ENCODE measurements around the gene BCAS3.

Gene BCAS3

DNA sequence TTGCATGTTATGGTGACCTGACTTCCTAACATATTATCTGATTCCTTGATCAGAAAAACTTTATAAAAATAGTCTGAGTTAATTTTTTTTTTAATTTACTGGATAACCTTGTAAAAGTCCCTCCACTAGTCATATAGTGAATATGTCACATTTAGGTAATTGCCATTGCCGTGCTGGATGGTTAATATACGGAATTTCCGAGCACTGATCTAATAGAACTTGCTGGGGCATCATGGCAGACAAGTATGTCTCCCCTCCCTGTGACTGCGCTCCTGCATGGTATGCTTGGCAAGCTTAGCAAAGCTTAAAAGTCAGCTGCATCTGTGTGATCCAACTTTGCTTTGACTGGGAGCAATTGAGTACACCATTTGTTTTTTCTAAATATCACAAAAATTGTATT is 482.6 kb downstream of the BCAS3 start:
- WGBS, 2 experiments = 93 to 97% methylated on average over 4 of the region's 4 CpGs
- peaks cover 18% of the 10 kb centered on the region for H3K4me1 ChIP-seq (ENCODE audit: control insufficient read depth, insufficient read depth, low read length)
- H3K27ac ChIP-seq (ENCODE audit: insufficient read depth, low read depth, low read length, poor library complexity, severe bottlenecking) = no peak overlapping the region
- no peak overlapping the region for H3K4me3 ChIP-seq (ENCODE audit: insufficient read depth, low read depth, low read length)
- no peaks in the 10 kb centered on the region for H3K27me3 ChIP-seq (ENCODE audit: control insufficient read depth, insufficient read depth, low read length, poor library complexity, severe bottlenecking)
- no peaks in the 10 kb centered on the region for H3K9me3 ChIP-seq (ENCODE audit: control insufficient read depth, low read length)
- H3K36me3 ChIP-seq (ENCODE audit: control insufficient read depth, insufficient read depth, low read length) = no peaks in the 10 kb centered on the region

- peaks cover 18% of the 10 kb centered on the region for H3K4me1 ChIP-seq (ENCODE audit: control insufficient read depth, insufficient read depth, low read length)
- WGBS, 2 experiments = 50 to 67% methylated on average over 1 of the region's 2 CpGs
- no peaks in the 10 kb centered on the region for H3K9me3 ChIP-seq (ENCODE audit: control insufficient read depth, low read length)
- H3K36me3 ChIP-seq (ENCODE audit: control insufficient read depth, insufficient read depth, low read length) = no peaks in the 10 kb centered on the region
- H3K4me3 ChIP-seq (ENCODE audit: insufficient read depth, low read depth, low read length) = no peak overlapping the region
- H3K27ac ChIP-seq (ENCODE audit: insufficient read depth, low read depth, low read length, poor library complexity, severe bottlenecking) = no peak overlapping the region
- H3K27me3 ChIP-seq (ENCODE audit: control insufficient read depth, insufficient read depth, low read length, poor library complexity, severe bottlenecking) = no peaks in the 10 kb centered on the region
These were observed 483.3 kb downstream of the BCAS3 start for GRCh38 chr17:61160789-61161445.

DNA sequence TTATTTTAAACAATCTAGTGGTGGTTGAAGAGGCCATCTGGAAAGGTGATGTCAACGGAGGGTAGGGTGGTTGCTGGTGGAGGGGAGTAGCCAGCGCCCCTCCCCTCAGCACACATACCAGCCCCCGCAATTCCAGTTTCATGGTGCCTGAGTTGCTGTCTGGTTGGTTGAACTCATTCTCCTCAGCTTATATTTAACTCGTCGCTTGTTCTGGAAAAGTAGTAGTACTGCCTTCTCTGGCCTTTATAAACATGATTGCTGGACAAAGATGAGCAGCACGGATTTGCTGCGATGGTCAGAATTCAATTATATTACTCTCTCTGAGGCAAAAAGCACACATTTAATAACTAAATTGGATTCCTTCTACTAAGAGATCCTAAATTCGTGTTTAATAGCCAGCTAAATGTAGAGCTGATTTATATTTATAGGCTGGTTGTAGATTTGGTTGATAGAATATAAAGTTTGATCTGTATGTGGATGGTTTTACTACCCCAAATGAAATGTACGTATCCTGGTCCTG is 484.0 kb downstream of the BCAS3 start:
- H3K36me3 ChIP-seq (ENCODE audit: control insufficient read depth, insufficient read depth, low read length) = no peaks in the 10 kb centered on the region
- H3K4me3 ChIP-seq (ENCODE audit: insufficient read depth, low read depth, low read length) = no peak overlapping the region
- H3K27me3 ChIP-seq (ENCODE audit: control insufficient read depth, insufficient read depth, low read length, poor library complexity, severe bottlenecking) = no peaks in the 10 kb centered on the region
- 87 to 96% methylated on average over 7 to 9 of the region's 9 CpGs for WGBS, 2 experiments
- H3K4me1 ChIP-seq (ENCODE audit: control insufficient read depth, insufficient read depth, low read length) = peaks cover 18% of the 10 kb centered on the region
- H3K27ac ChIP-seq (ENCODE audit: insufficient read depth, low read depth, low read length, poor library complexity, severe bottlenecking) = no peak overlapping the region
- no peaks in the 10 kb centered on the region for H3K9me3 ChIP-seq (ENCODE audit: control insufficient read depth, low read length)

GRCh38 chr17:61164517-61164916 is 486.9 kb downstream of the BCAS3 start:
- WGBS, 2 experiments = 87 to 97% methylated on average over 3 of the region's 3 CpGs
- Histone ChIP-seq H3K4me3 (ENCODE audit: insufficient read depth, low read depth, low read length) (no peak overlapping the region), H3K27ac (ENCODE audit: insufficient read depth, low read depth, low read length, poor library complexity, severe bottlenecking) (no peak overlapping the region), H3K4me1 (ENCODE audit: control insufficient read depth, insufficient read depth, low read length) (peaks cover 15% of the 10 kb centered on the region), H3K36me3 (ENCODE audit: control insufficient read depth, insufficient read depth, low read length) (no peaks in the 10 kb centered on the region), H3K9me3 (ENCODE audit: control insufficient read depth, low read length) (no peaks in the 10 kb centered on the region), H3K27me3 (ENCODE audit: control insufficient read depth, insufficient read depth, low read length, poor library complexity, severe bottlenecking) (no peaks in the 10 kb centered on the region)

- H3K27ac ChIP-seq (ENCODE audit: insufficient read depth, low read depth, low read length, poor library complexity, severe bottlenecking) = no peak overlapping the region
These were observed 489.4 kb downstream of the BCAS3 start for GRCh38 chr17:61167075-61167474.

DNA sequence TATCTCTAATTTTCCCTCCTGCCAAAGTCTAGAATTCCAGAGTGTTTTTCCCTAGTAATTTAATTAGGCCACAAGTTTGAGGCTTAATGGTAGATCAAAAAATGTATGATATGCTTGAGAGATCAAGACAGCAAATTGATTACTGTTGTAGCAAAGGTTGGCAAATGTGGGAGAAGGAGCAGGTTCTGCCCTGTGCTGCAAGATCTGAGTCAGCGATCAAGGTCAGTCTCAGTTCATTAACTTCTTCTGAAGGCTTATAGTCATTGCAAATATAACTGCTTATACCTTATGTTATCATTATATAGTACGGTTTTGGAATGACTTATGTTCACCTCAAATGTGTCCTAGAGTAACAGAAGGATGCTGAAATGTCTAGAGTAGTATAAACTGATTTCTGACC is 490.9 kb downstream of the BCAS3 start:
- H3K9me3 ChIP-seq (ENCODE audit: control insufficient read depth, low read length) = no peaks in the 10 kb centered on the region
- 100% methylated on average over 1 of the region's 2 CpGs for WGBS, 2 experiments
- no peaks in the 10 kb centered on the region for H3K27me3 ChIP-seq (ENCODE audit: control insufficient read depth, insufficient read depth, low read length, poor library complexity, severe bottlenecking)
- no peak overlapping the region for H3K27ac ChIP-seq (ENCODE audit: insufficient read depth, low read depth, low read length, poor library complexity, severe bottlenecking)
- no peak overlapping the region for H3K4me3 ChIP-seq (ENCODE audit: insufficient read depth, low read depth, low read length)
- no peaks in the 10 kb centered on the region for H3K4me1 ChIP-seq (ENCODE audit: control insufficient read depth, insufficient read depth, low read length)
- H3K36me3 ChIP-seq (ENCODE audit: control insufficient read depth, insufficient read depth, low read length) = no peaks in the 10 kb centered on the region

More at GRCh38 chr17:61167075-61167474, 489.4 kb downstream of the BCAS3 start:
- Histone ChIP-seq H3K4me1 (ENCODE audit: control insufficient read depth, insufficient read depth, low read length) (no peaks in the 10 kb centered on the region), H3K9me3 (ENCODE audit: control insufficient read depth, low read length) (no peaks in the 10 kb centered on the region), H3K27me3 (ENCODE audit: control insufficient read depth, insufficient read depth, low read length, poor library complexity, severe bottlenecking) (no peaks in the 10 kb centered on the region), H3K36me3 (ENCODE audit: control insufficient read depth, insufficient read depth, low read length) (no peaks in the 10 kb centered on the region), H3K4me3 (ENCODE audit: insufficient read depth, low read depth, low read length) (no peak overlapping the region)
- 88% methylated on average over 1 of the region's 1 CpG; no CpG with 5 or more reads in 1 of the 2 experiments for WGBS, 2 experiments

DNA sequence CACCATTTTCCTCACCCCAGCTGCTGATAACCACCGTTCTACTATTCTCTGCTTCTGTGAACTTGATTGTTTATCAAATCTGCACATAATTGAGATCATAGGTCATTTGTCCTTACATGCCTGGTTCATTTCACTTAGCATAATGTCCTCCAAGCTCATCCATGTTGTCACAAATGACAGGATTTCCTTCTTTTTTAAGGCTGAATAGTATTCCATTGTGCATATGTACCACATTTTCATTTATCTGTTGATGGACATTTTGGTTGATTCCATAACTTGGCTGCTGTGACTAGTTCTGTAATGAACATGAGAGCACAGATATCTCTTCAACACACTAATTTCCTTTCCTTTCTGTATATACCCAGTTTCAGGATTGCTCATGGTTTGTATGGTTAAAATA is 496.7 kb downstream of the BCAS3 start:
- Histone ChIP-seq H3K27me3 (ENCODE audit: control insufficient read depth, insufficient read depth, low read length, poor library complexity, severe bottlenecking) (no peaks in the 10 kb centered on the region), H3K36me3 (ENCODE audit: control insufficient read depth, insufficient read depth, low read length) (no peaks in the 10 kb centered on the region), H3K4me3 (ENCODE audit: insufficient read depth, low read depth, low read length) (no peak overlapping the region), H3K27ac (ENCODE audit: insufficient read depth, low read depth, low read length, poor library complexity, severe bottlenecking) (no peak overlapping the region), H3K4me1 (ENCODE audit: control insufficient read depth, insufficient read depth, low read length) (peaks cover 8% of the 10 kb centered on the region), H3K9me3 (ENCODE audit: control insufficient read depth, low read length) (no peaks in the 10 kb centered on the region)
- 89 to 97% methylated on average over 1 of the region's 1 CpG for WGBS, 2 experiments

- H3K9me3 ChIP-seq (ENCODE audit: control insufficient read depth, low read length) = no peaks in the 10 kb centered on the region
- H3K27me3 ChIP-seq (ENCODE audit: control insufficient read depth, insufficient read depth, low read length, poor library complexity, severe bottlenecking) = no peaks in the 10 kb centered on the region
- no peak overlapping the region for H3K27ac ChIP-seq (ENCODE audit: insufficient read depth, low read depth, low read length, poor library complexity, severe bottlenecking)
- no peaks in the 10 kb centered on the region for H3K36me3 ChIP-seq (ENCODE audit: control insufficient read depth, insufficient read depth, low read length)
- H3K4me1 ChIP-seq (ENCODE audit: control insufficient read depth, insufficient read depth, low read length) = peaks cover 8% of the 10 kb centered on the region
- H3K4me3 ChIP-seq (ENCODE audit: insufficient read depth, low read depth, low read length) = no peak overlapping the region
- 92 to 98% methylated on average over 2 to 4 of the region's 4 CpGs for WGBS, 2 experiments
These were observed 497.9 kb downstream of the BCAS3 start for GRCh38 chr17:61175298-61176142.

- Histone ChIP-seq H3K4me3 (ENCODE audit: insufficient read depth, low read depth, low read length) (no peak overlapping the region), H3K4me1 (ENCODE audit: control insufficient read depth, insufficient read depth, low read length) (peaks cover 8% of the 10 kb centered on the region), H3K27me3 (ENCODE audit: control insufficient read depth, insufficient read depth, low read length, poor library complexity, severe bottlenecking) (no peaks in the 10 kb centered on the region), H3K36me3 (ENCODE audit: control insufficient read depth, insufficient read depth, low read length) (no peaks in the 10 kb centered on the region), H3K27ac (ENCODE audit: insufficient read depth, low read depth, low read length, poor library complexity, severe bottlenecking) (no peak overlapping the region), H3K9me3 (ENCODE audit: control insufficient read depth, low read length) (no peaks in the 10 kb centered on the region)
- 98 to 99% methylated on average over 2 of the region's 2 CpGs for WGBS, 2 experiments
These were observed 499.7 kb downstream of the BCAS3 start for GRCh38 chr17:61177351-61177750.

GRCh38 chr17:61178284-61178683 is 500.6 kb downstream of the BCAS3 start:
- 86% methylated on average over 1 of the region's 1 CpG; no CpG with 5 or more reads in 1 of the 2 experiments for WGBS, 2 experiments
- Histone ChIP-seq H3K9me3 (ENCODE audit: control insufficient read depth, low read length) (no peaks in the 10 kb centered on the region), H3K27ac (ENCODE audit: insufficient read depth, low read depth, low read length, poor library complexity, severe bottlenecking) (no peak overlapping the region), H3K36me3 (ENCODE audit: control insufficient read depth, insufficient read depth, low read length) (no peaks in the 10 kb centered on the region), H3K4me1 (ENCODE audit: control insufficient read depth, insufficient read depth, low read length) (peaks cover 8% of the 10 kb centered on the region), H3K4me3 (ENCODE audit: insufficient read depth, low read depth, low read length) (no peak overlapping the region), H3K27me3 (ENCODE audit: control insufficient read depth, insufficient read depth, low read length, poor library complexity, severe bottlenecking) (no peaks in the 10 kb centered on the region)
